SK-N-SH (cell line): ENCODE measurements around the gene ARHGAP29. TPM values are rescaled to one million over a fixed set of nuclear protein-coding genes. Genes with fewer than 3 reads are reported as not detected.

Experiments
- CTCF ChIA-PET: fragments of 300-600, 350-600 bp; formaldehyde crosslinking; extraction: SDS; loops from one replicate; lab custom pipeline; 2021; lab: Yijun Ruan, JAX
- POLR2A ChIA-PET: fragments of 350-600 bp; sonication (Branson Sonifier 250); formaldehyde crosslinking; extraction: SDS; loops from one replicate; lab custom pipeline; 2020; ENCODE audit warnings: antibody characterized with exemption, inconsistent platforms; lab: Yijun Ruan, JAX
- DNase-seq: peaks from one replicate; pipeline ENCODE4 v3.0.0; 2012
- H2AFZ ChIP-seq: fragments of 200-600 bp; sonication (generic); 2 replicates; pipeline ENCODE4 v1.8.1; 2016; ENCODE audit warnings: antibody characterized with exemption, mild to moderate bottlenecking, low read depth
- H3F3A ChIP-seq: fragments of 200-600 bp; sonication (generic); replicated peaks from 2 replicates; pipeline ENCODE3; 2016; ENCODE audit warnings: antibody characterized with exemption, mild to moderate bottlenecking; ENCODE audit not compliant: insufficient read depth
- H3K27ac ChIP-seq, 2 experiments: fragments of 200-500 bp in 1 of 2; fragments of 200-600 bp in 1 of 2; sonication (Bioruptor generic) in 1 of 2; sonication (generic), shearing (Covaris generic) in 1 of 2; 2 replicates each; pipeline versions ENCODE4 v1.5.1 to v1.6.1; 2014 to 2016; ENCODE audit warnings: low read depth in 2 of 2, inconsistent platforms in 1 of 2, low read length in 1 of 2, mild to moderate bottlenecking in 1 of 2, mixed read lengths in 1 of 2
- H3K27me3 ChIP-seq: fragments of 200-600 bp; sonication (generic), shearing (Covaris generic); 2 replicates; pipeline ENCODE4 v1.6.1; 2016; ENCODE audit warnings: mixed run types; ENCODE audit not compliant: insufficient read depth
- H3K36me3 ChIP-seq, 2 experiments: fragments of 200-500 bp in 1 of 2; fragments of 200-600 bp in 1 of 2; sonication (Bioruptor generic) in 1 of 2; sonication (generic) in 1 of 2; replicated peaks in 1 of 2; 2 replicates each; pipeline versions ENCODE3 to v1.5.1; 2014 to 2016; ENCODE audit warnings: low read length in 1 of 2, mild to moderate bottlenecking in 1 of 2; ENCODE audit not compliant: insufficient read depth in 2 of 2, control insufficient read depth in 1 of 2
- H3K4me1 ChIP-seq, 2 experiments: fragments of 200-500 bp in 1 of 2; fragments of 200-600 bp in 1 of 2; sonication (Bioruptor generic) in 1 of 2; sonication (generic), shearing (Covaris generic) in 1 of 2; 2 replicates each; pipeline versions ENCODE4 v1.5.1 to v1.6.1; 2014 to 2016; ENCODE audit warnings: low read depth in 1 of 2, low read length in 1 of 2, mixed run types in 1 of 2; ENCODE audit not compliant: insufficient read depth in 2 of 2, control insufficient read depth in 1 of 2
- H3K4me2 ChIP-seq: fragments of 200-600 bp; sonication (generic), shearing (Covaris generic); 2 replicates; pipeline ENCODE4 v1.6.1; 2017; ENCODE audit warnings: mixed run types
- H3K4me3 ChIP-seq, 2 experiments: fragments of 200-500 bp in 1 of 2; fragments of 200-600 bp in 1 of 2; sonication (Bioruptor generic) in 1 of 2; sonication (generic), shearing (Covaris generic) in 1 of 2; 2 replicates each; pipeline versions ENCODE4 v1.5.1 to v1.8.1; 2014 to 2016; ENCODE audit warnings: low read depth in 2 of 2, inconsistent platforms in 1 of 2, low read length in 1 of 2, mild to moderate bottlenecking in 1 of 2, mixed read lengths in 1 of 2, moderate library complexity in 1 of 2
- H3K79me2 ChIP-seq: fragments of 200-600 bp; sonication (generic); 2 replicates; pipeline ENCODE4 v1.8.1; 2017; ENCODE audit warnings: mild to moderate bottlenecking; ENCODE audit not compliant: insufficient read depth
- H3K9ac ChIP-seq: fragments of 200-600 bp; sonication (generic); 2 replicates; pipeline ENCODE4 v1.6.1; 2017; ENCODE audit warnings: mixed run types
- H3K9me2 ChIP-seq: fragments of 200-600 bp; sonication (generic); 2 replicates; pipeline ENCODE4 v1.6.1; 2017; ENCODE audit warnings: mixed run types
- H3K9me3 ChIP-seq: fragments of 200-600 bp; sonication (generic); 2 replicates; pipeline ENCODE4 v1.6.1; 2017; ENCODE audit warnings: mixed run types, mild to moderate bottlenecking, moderate library complexity
- H4K20me1 ChIP-seq: fragments of 200-600 bp; sonication (generic); 2 replicates; pipeline ENCODE4 v1.6.1; 2017; ENCODE audit warnings: mild to moderate bottlenecking, mixed run types; ENCODE audit not compliant: insufficient read depth
- FOSL2 ChIP-seq: IDR thresholded peaks from 2 replicates; pipeline ENCODE4 v1.4.0; 2012; ENCODE audit warnings: low read depth, mild to moderate bottlenecking, moderate library complexity, borderline replicate concordance
- FOXJ3 ChIP-seq: sonication (generic); formaldehyde crosslinking; IDR thresholded peaks from 2 replicates; pipeline ENCODE4 v1.5.1; 2020; ENCODE audit warnings: mild to moderate bottlenecking, missing genetic modification reagents
- FOXM1 ChIP-seq: IDR thresholded peaks from 2 replicates; pipeline ENCODE4 v1.4.0; 2012; ENCODE audit warnings: low read depth, mild to moderate bottlenecking
- GATA2 ChIP-seq: sonication (generic); formaldehyde crosslinking; IDR thresholded peaks from 2 replicates; pipeline ENCODE4 v1.5.0; 2020; ENCODE audit warnings: mild to moderate bottlenecking, missing genetic modification reagents
- JUND ChIP-seq: IDR thresholded peaks from 2 replicates; pipeline ENCODE4 v1.4.0; 2012
- MEF2A ChIP-seq: IDR thresholded peaks from 2 replicates; pipeline ENCODE4 v1.4.0; 2012; ENCODE audit warnings: low read depth, borderline replicate concordance
- MXI1 ChIP-seq: IDR thresholded peaks from 2 replicates; pipeline ENCODE4 v1.6.1; 2012; ENCODE audit warnings: mild to moderate bottlenecking, low read depth, low read length, improper control_type of control experiment
- NFIC ChIP-seq: IDR thresholded peaks from 2 replicates; pipeline ENCODE4 v1.4.0; 2012; ENCODE audit warnings: borderline replicate concordance
- RAD21 ChIP-seq: IDR thresholded peaks from 2 replicates; pipeline ENCODE4 v1.6.1; 2012; ENCODE audit warnings: mild to moderate bottlenecking, low read length
- SMC3 ChIP-seq: IDR thresholded peaks from 2 replicates; pipeline ENCODE4 v1.6.1; 2012; ENCODE audit warnings: low read depth, low read length, improper control_type of control experiment
- TAF1 ChIP-seq: IDR thresholded peaks from 2 replicates; pipeline ENCODE4 v1.6.1; 2012; ENCODE audit warnings: low read depth, mild to moderate bottlenecking, low read length, moderate library complexity, borderline replicate concordance
- TCF12 ChIP-seq: IDR thresholded peaks from 2 replicates; pipeline ENCODE4 v1.4.0; 2012
- WGBS: methylation state at CpG from one replicate; pipeline ENCODE4 v1.1.6; 2017; ENCODE audit warnings: low lambda C conversion rate; 5-methylcytosine and 5-hydroxymethylcytosine counted together
- polyA plus RNA-seq, 3 experiments: library from polyadenylated mRNA; depleted of rRNA; stranded (reverse); fragments of >200 nt; gene quantifications; 2 replicates each; pipeline ENCODE4 v1.2.3, GENCODE V29; 2012
- TF ChIP-seq, protein P1 (sequence below): IDR thresholded peaks from 2 replicates; pipeline ENCODE4 v1.4.0; 2012; ENCODE audit warnings: low read depth
- TF ChIP-seq, protein P2 (sequence below): fragments of 150-350 bp; IDR thresholded peaks from 2 replicates; pipeline ENCODE4 v1.6.1; 2016; ENCODE audit warnings: mild to moderate bottlenecking, low read depth, low read length
- TF ChIP-seq, protein P3 (sequence below): fragments of 200-600 bp; sonication (generic); IDR thresholded peaks from 2 replicates; pipeline ENCODE4 v1.6.1; 2017; ENCODE audit warnings: antibody characterized with exemption, mild to moderate bottlenecking, moderate library complexity
- TF ChIP-seq, protein P4 (sequence below): IDR thresholded peaks from 2 replicates; pipeline ENCODE4; 2012
- TF ChIP-seq, protein P5 (sequence below): fragments of 150-350 bp; IDR thresholded peaks from 2 replicates; pipeline ENCODE4 v1.6.1; 2017; ENCODE audit warnings: antibody characterized with exemption, low read length, low read depth, borderline replicate concordance
- TF ChIP-seq, protein P6 (sequence below): IDR thresholded peaks from 2 replicates; pipeline ENCODE4 v1.4.0; 2012; ENCODE audit warnings: low read depth, borderline replicate concordance

The ARHGAP29 gene
- polyA plus RNA-seq, 1 of the 3 experiments (the other 2 are of a cell fraction): 20.1 TPM

DNA sequence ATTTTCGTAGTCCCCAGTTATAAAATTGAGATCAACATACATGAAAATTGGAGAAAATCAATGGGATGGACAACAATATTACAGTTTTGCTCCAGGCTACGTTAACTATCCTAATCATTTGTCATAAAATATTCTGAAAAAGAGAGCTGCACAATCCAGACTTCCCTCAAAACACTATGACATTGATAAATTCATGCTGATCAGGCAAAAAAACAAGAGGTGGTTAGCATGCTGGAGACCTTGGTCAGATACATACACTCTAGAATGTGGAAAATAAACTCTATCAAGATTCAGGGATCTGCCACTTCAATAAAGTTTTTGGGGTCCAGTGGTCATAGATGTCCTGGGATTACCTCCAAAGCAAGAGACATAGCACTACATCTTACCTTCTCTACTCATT is 32.5 kb upstream of the ARHGAP29 start:
- WGBS: 98% methylated on average over 2 of the region's 2 CpGs

DNA sequence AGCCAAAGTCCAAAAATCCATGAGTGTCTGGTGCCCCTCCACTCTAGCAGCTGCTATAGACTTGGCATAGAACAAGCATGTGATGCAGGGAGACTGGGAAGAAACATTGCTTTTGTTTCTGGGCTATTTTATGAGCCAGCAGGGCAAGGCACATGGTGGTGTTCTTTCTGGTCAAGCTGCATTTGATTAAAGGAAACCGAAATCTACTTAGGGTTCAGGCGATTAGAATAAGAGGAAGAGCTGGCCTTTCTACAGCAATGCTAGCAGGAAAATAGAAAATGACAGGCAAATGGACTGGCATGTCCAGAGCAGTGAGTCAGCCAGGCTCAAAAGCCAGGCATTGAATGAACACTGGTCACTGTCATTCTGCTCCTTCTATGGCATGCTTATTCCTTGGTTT is 28.5 kb upstream of the ARHGAP29 start:
- POLR2A ChIA-PET: no interaction called here
- Histone ChIP-seq H3K36me3 (no peaks in the 10 kb centered on the region), H3K9me2 (no peaks in the 10 kb centered on the region), H3K9ac (no peak overlapping the region), H4K20me1 (no peaks in the 10 kb centered on the region), H3K9me3 (no peaks in the 10 kb centered on the region), H3F3A (peaks cover 12% of the 10 kb centered on the region), H2AFZ (no peak overlapping the region), H3K4me1 (peaks cover 11 to 24% of the 10 kb centered on the region in 2 experiments; a peak in 3 of 4 replicates), H3K4me3 (no peak overlapping the region), H3K4me2 (peak overlapping the region; percentile 59), H3K79me2 (no peaks in the 10 kb centered on the region), H3K27ac (peak overlapping the region; percentile 76 to 93), H3K27me3 (no peaks in the 10 kb centered on the region)
- 19% methylated on average over 2 of the region's 2 CpGs for WGBS
- CTCF ChIA-PET: interaction anchor here (1.1 to 2.4 kb wide), 3 partner anchors 64 to 226 kb away, joined by 3 to 10 read pairs (median 5); no protein-coding TSS in a partner anchor
- DNase-seq: no peak
- TF ChIP-seq RAD21: no peak
- TF ChIP-seq NFIC: peak; percentile 82
- TF ChIP-seq GATA2 (CRISPR knock-in tag): no peak
- no peak for TF ChIP-seq MXI1
- TF ChIP-seq FOSL2: peak; percentile 87
- TF ChIP-seq, protein P1, sequence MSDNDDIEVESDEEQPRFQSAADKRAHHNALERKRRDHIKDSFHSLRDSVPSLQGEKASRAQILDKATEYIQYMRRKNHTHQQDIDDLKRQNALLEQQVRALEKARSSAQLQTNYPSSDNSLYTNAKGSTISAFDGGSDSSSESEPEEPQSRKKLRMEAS: peak; percentile 76
- peak; percentile 74 for TF ChIP-seq FOXM1
- TF ChIP-seq JUND: peak; percentile 86
- TF ChIP-seq TCF12: peak; percentile 98
- no peak for TF ChIP-seq FOXJ3 (CRISPR knock-in tag)
- TF ChIP-seq, protein P2, sequence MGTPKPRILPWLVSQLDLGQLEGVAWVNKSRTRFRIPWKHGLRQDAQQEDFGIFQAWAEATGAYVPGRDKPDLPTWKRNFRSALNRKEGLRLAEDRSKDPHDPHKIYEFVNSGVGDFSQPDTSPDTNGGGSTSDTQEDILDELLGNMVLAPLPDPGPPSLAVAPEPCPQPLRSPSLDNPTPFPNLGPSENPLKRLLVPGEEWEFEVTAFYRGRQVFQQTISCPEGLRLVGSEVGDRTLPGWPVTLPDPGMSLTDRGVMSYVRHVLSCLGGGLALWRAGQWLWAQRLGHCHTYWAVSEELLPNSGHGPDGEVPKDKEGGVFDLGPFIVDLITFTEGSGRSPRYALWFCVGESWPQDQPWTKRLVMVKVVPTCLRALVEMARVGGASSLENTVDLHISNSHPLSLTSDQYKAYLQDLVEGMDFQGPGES: no peak
- TF ChIP-seq MEF2A: no peak

More for the DNA sequence above, 32.5 kb upstream of the ARHGAP29 start:
- Histone ChIP-seq H3K79me2 (no peaks in the 10 kb centered on the region), H3F3A (peaks cover 8% of the 10 kb centered on the region), H3K9me2 (no peaks in the 10 kb centered on the region), H3K4me3 (no peak overlapping the region), H3K4me2 (peak overlapping the region; percentile 19), H2AFZ (no peak overlapping the region), H3K9me3 (no peaks in the 10 kb centered on the region), H3K27me3 (no peaks in the 10 kb centered on the region), H4K20me1 (no peaks in the 10 kb centered on the region), H3K9ac (no peak overlapping the region), H3K36me3 (no peaks in the 10 kb centered on the region), H3K27ac (peak overlapping the region in 1 of 2 experiments; percentile 58; a peak in 1 of 4 replicates), H3K4me1 (peaks cover 6 to 21% of the 10 kb centered on the region in 2 experiments)
- ChIA-PET POLR2A (no interaction called here), CTCF (interaction anchor here (1.0 to 1.5 kb wide), 5 partner anchors 8 to 208 kb away, joined by 3 to 10 read pairs (median 3); no protein-coding TSS in a partner anchor)
- TF ChIP-seq, protein P3, sequence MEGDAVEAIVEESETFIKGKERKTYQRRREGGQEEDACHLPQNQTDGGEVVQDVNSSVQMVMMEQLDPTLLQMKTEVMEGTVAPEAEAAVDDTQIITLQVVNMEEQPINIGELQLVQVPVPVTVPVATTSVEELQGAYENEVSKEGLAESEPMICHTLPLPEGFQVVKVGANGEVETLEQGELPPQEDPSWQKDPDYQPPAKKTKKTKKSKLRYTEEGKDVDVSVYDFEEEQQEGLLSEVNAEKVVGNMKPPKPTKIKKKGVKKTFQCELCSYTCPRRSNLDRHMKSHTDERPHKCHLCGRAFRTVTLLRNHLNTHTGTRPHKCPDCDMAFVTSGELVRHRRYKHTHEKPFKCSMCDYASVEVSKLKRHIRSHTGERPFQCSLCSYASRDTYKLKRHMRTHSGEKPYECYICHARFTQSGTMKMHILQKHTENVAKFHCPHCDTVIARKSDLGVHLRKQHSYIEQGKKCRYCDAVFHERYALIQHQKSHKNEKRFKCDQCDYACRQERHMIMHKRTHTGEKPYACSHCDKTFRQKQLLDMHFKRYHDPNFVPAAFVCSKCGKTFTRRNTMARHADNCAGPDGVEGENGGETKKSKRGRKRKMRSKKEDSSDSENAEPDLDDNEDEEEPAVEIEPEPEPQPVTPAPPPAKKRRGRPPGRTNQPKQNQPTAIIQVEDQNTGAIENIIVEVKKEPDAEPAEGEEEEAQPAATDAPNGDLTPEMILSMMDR: no peak
- TF ChIP-seq, protein P4, sequence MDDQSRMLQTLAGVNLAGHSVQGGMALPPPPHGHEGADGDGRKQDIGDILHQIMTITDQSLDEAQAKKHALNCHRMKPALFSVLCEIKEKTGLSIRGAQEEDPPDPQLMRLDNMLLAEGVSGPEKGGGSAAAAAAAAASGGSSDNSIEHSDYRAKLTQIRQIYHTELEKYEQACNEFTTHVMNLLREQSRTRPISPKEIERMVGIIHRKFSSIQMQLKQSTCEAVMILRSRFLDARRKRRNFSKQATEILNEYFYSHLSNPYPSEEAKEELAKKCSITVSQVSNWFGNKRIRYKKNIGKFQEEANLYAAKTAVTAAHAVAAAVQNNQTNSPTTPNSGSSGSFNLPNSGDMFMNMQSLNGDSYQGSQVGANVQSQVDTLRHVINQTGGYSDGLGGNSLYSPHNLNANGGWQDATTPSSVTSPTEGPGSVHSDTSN: no peak
- TF ChIP-seq, protein P5, sequence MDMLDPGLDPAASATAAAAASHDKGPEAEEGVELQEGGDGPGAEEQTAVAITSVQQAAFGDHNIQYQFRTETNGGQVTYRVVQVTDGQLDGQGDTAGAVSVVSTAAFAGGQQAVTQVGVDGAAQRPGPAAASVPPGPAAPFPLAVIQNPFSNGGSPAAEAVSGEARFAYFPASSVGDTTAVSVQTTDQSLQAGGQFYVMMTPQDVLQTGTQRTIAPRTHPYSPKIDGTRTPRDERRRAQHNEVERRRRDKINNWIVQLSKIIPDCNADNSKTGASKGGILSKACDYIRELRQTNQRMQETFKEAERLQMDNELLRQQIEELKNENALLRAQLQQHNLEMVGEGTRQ: no peak
- no peak for TF ChIP-seq NFIC
- TF ChIP-seq TAF1: no peak
- TF ChIP-seq MXI1: no peak
- TF ChIP-seq, protein P6, sequence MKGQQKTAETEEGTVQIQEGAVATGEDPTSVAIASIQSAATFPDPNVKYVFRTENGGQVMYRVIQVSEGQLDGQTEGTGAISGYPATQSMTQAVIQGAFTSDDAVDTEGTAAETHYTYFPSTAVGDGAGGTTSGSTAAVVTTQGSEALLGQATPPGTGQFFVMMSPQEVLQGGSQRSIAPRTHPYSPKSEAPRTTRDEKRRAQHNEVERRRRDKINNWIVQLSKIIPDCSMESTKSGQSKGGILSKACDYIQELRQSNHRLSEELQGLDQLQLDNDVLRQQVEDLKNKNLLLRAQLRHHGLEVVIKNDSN: no peak
- no peak for TF ChIP-seq FOXJ3 (CRISPR knock-in tag)
- no peak for TF ChIP-seq SMC3
- DNase-seq: no peak
